ENCODE results near the gene TTLL6. TPM values are rescaled to one million over a fixed set of nuclear protein-coding genes. Genes with fewer than 3 reads are reported as not detected.

TTLL6 gene
- total RNA-seq, 1 donor from 2014 or later = not detected

DNA sequence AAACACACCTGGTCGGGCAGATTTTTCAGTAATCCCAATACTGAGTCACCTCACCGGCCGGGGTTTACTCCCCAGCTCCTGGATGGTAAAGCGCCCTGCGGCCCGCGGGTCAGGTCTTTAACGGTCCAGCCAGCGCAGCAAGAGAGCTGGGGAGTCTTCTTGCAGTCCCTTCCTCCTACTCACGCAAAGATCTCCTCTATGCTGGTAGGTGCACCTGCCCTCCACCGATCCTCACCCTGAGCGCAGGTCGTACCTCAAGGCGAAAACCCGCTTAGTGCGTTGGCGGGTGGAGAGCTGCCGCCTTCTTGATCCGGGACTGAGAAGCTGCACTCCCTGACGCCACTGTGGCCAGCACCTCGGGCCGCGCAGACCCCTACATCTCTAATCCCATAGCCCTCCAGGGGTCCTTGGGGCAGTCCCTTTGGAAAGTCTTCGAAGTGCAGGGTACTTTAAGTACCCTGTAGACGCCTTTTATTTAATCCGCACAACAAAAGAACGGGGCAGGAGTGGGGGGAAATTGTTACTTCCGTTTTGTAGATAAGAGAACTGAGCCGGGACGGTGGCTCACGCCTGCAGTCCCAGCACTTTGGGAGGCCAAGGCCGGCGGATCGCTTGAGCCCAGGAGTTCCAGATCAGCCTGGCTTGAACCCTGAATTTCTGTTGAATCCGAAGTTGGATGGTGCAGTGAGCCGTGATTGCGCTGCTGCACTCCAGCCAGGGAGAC lies 78.1 kb downstream of the TTLL6 start:
- DNase-seq (ENCODE audit: low read depth in 2 of 2) = no peak

DNA sequence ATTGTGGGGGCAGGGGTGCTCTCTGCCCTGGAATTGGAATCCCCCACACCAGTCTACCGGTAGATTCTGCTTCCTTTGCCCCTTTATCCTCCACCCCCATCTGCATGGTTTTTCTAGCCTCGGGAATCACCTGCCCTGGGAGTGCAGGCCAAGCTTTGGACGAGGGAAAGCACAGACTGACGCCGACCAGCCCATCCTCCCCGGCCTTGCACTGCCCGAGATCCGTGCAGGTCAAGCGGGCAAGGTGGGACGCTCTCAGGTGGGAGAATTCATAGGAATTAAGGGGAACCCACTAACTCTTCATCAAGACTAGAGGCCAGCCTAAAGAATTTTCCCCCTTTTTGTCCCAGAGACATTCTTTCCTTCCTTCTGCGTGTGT lies 78.6 kb downstream of the TTLL6 start:
- DNase-seq (ENCODE audit: low read depth in 2 of 2) = no peak

DNA sequence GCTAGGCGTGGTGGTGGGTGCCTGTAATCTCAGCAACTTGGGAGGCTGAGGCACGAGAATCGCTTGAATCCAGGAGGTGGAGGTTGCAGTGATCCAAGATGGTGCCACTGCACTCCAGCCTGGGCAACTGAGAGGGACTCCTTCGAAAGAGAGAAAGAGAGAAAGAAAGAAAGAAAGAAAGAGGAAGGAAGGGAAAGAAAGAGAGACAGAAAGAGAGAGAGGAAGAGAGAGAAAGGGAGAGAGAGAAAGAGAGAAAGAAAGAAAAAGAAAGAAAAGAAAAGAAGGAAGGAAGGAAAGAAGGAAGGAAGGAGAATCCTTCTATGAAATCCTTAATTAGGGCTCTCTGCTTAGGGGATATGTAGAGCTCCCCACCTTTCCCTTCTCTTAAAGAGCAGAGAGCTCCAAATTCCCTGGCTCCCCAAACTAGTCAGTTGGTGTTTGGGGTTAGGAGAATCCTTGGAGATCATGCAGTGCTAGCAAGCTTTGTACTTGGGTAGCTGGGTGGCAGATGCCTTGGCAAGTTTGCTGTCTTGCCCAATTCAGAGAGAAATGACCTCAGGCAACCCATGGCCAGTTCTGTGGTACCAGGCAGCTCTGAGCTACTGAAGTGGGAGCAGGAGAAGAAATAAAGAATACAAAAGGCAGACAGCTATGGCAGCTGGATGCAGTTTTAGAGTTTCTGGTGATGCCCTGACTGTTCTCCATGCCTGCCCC lies 79.5 kb downstream of the TTLL6 start:
- no peak for DNase-seq (ENCODE audit: low read depth in 2 of 2)

DNA sequence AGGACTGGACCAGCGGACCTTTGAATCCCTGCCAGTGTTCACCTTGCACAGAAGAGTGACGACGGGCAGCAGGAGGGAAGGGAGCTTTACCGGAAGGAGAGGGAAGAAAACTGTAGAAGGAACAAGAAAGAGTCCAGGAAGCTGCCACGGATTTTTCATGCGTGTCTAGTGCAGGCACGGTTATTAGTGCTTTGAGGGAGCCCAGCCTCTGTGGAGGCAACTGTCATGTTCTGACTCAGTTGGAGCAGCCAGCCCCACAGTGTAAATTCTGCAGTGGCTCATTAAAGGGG lies 82.0 kb downstream of the TTLL6 start:
- DNase-seq (ENCODE audit: low read depth in 2 of 2) = no peak

DNA sequence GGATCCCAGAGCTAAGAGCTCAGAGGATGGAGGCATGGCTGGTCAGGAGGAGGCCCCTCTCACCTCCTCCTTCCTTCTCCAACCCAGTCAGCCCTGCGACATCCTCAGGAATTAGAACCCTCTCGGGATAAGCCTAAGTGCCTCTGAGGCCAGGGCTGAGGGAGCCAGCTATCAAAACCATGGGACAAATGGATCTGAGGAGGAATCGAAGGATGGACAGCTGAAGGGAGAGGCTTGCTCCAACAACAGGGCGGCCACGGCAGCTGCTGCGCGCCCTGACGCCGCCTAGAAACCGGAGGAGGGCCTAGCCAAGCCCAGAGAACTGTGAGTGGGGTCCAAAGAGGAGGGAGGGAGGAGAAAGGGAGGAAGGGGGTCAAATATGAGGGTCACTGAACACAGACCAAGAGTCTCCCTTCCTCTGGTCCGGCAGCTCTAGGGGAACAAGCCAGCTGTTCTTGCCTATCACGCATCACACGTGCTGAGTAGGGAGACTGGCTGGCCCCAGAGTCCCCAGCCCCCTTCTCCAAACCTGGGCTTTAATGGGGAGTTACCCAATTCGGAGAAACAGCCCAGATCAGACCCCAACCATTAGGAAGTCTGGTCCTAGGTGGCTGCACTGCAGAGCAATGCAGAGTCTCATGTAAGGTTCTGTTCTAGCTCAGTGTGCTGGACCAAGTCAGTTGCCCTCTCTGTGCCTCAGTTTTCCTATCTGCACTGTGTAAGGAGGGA lies 82.5 kb downstream of the TTLL6 start:
- DNase-seq (ENCODE audit: low read depth in 2 of 2) = no peak

GRCh38 chr17:48733632-48734328 lies 83.2 kb downstream of the TTLL6 start:
- DNase-seq (ENCODE audit: low read depth in 2 of 2) = no peak

DNA sequence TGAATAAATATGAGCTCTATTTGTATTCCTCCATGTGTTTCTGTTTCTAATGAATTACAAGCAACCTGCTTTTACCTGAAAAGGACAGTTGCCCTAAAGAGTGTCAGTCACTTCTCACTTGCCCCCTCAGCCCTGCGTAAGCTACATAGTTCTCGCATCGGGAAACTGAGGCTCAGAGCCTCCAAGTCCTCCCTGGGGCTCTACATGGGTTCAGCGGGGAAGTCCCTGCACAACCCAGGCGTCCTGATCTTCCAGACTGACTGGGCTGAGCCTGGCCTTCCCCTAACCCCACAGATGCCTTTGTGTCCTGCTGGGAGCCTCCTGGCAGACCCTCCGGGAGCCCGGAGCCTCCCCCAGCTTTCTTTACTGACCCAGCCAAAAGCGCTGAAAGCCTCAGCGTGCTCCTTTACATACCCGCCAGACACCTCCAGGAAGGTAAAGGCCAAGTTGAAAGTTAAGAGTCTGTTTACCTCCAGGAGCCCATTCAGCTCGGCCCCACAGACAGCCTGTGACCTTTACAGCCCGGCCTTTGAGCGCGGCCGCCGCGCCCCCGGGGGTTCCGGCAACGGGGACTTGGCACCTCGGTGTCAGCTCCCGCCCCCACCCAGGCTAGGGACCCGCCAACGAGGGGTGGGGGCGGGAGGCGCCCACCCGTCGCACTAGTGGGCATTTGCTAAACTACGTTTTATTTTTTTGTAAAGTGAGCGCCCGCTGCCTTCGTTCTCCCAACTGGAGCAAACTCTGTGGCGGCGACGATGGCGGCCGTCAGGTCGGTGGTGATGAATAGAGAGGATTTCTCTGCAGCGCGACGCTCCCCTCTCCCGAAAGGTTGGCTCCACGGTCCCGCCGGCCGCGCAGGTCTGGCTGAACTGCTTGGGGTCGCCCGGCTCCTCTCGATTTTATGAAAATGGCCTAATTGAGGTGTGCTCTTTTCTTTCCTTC lies 84.1 kb downstream of the TTLL6 start:
- no peak for DNase-seq (ENCODE audit: low read depth in 2 of 2)

DNA sequence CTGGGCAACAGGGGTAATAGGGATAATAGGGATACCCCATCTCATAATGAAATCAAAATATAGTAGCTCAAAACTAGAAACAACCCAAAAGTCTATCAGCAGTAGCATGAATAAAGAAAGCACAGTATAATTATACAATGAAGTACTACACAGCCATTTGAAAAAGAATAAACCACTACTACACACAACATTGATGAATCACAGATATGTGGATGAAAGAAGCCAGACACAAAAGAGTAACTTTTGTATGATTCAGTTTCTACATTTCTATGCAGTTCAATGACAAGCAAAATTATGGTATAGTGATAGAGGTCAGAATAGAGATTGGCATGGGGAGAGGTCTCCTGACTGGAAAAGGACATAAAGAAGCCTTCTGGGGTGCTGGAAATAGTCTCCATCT lies 85.7 kb downstream of the TTLL6 start:
- DNase-seq (ENCODE audit: low read depth in 2 of 2) = no peak

- DNase-seq (ENCODE audit: low read depth in 2 of 2) = no peak
Measured at GRCh38 chr17:48730240-48730550, 86.8 kb downstream of the TTLL6 start.

DNA sequence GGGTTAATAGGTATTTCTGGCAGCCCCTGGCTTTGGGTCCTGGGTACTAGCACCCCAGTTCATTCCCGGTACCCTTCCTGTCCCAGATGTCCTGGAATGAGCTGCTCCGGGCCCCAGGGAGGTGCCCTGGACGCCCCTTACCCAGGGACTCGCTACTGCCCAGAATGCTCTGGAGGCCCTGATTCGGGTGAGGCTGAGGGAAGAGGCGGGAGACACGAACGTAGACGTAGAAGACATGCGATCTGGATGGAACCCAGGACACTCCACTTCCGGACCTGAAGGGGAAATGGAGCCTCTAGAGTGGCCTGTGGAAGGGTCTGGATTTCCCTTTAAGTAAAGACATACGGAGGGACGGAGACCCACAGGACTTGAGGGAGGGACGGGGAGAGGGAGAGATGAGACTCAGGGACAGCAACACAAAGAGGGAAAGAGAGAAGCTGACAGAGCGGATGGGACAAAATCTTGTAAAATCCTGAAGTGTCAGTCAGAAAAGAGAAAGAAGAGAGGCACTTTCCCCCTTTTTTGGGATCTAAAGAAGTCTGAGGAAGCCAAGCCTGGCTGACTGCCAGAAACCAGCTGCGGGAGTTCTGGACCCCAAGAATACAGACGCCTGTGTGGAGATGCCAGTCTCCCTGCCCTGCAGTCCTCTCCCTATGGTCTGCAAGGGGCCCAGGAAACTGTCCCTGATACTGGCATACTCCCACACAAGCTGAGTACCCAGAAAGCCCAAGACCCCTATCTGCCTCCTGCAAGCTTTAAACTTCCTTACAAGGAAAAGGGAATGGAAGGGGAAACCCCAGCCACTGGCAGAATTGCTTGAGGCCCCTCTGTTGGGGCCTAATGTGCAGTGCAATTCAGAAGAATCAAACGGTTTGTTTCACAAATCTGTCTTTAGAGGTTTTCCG lies 87.4 kb downstream of the TTLL6 start:
- no peak for DNase-seq (ENCODE audit: low read depth in 2 of 2)

DNA sequence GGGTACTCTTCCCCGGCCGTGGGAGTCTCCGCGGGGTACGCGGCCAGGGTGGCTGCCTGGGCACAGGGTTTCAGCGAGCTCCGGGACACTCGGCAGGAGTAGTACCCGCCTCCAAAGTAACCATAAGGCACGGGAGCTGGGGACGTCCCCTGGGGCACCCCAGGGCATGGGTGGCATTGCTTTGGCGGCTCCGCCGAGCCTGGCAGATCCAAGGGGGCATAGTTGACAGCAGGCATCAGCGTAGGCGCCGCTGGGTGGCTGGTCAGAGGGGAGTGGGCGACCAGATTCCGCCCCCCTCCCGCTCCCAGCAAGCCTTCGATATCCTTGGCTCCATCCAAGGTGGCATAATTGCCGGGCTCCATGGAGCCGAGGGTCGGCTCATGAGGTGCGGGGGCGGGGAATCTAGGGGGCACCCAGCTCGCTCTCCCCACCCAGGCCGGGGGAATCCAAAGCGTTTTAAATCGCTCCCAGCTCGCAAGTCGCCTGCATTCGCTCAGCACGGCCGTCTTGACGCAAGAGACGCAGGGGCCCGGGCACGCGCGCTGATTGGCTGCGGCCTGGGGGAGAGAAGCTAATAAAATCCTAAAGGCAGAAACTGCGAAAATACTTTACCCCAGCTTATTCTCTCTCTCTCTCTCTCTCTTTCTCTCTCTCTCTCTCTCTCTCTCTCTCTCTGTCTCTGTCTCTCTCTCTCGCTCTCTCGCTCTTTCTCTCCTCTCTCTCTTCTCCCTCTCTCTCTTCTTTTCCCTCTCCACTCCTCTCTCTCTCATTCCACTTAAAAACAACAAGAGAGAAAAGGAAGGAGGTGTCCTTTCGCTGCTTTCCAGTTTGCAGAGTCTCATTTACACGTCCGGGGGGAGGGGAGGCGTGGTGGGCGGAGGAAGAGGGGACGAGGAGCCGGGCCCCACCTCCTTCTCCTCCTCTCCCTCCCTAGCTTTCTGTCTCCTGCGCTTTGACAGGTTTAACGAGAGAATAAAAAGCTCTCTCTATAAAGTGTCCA lies 88.5 kb downstream of the TTLL6 start, which contains the start of gene HOXB13:
HOXB13 (minus strand) TSS at position 519 of the 1,000 bp plus-strand sequence; CDS start at position 362, 157 bp downstream.
- DNase-seq (ENCODE audit: low read depth in 2 of 2) = peak; percentile 34 to 37

- DNase-seq (ENCODE audit: low read depth in 2 of 2) = no peak
Measured at GRCh38 chr17:48727415-48728175, 89.4 kb downstream of the TTLL6 start.

- DNase-seq (ENCODE audit: low read depth in 2 of 2) = no peak
Measured at GRCh38 chr17:48726916-48727286, 90.1 kb downstream of the TTLL6 start.

GRCh38 chr17:48726114-48726915 lies 90.7 kb downstream of the TTLL6 start:
- no peak for DNase-seq (ENCODE audit: low read depth in 2 of 2)

DNA sequence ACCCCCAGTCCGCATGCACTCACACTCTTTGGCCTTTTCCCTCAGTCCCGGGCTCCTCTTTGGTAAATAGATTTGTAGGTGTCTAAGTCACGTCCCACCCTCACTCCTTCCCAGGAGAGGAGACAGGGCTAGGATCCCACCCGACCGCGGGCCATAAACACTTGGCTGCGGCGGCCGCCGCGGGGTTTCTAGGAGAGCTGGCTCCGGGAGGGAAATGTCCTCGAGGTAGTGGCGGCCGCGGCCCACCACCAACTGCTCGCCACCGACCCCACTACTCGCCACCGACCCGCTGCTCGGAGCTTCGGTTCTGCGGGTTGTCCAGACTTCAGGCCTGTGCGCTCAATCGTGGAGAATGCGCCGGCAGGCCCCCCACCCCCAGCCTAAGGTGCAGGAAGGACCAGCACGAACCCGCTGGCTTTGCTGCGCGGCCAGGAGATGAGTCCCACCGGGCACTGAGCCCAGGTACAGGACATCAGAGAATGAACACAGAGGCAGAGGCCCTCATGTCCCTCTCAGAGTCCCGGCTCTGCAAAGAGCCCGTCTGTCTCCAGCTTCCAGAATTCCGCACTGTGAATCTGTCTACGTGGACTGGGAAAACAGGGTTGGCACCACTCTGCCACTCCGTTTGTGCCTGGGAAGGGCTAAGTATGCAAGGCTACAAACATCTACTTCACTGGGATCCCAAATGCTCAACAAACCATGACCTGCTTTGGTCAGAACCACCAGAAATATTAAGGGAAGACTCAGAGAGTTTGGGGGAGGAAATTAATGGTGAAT lies 91.6 kb downstream of the TTLL6 start:
- no peak for DNase-seq (ENCODE audit: low read depth in 2 of 2)

DNA sequence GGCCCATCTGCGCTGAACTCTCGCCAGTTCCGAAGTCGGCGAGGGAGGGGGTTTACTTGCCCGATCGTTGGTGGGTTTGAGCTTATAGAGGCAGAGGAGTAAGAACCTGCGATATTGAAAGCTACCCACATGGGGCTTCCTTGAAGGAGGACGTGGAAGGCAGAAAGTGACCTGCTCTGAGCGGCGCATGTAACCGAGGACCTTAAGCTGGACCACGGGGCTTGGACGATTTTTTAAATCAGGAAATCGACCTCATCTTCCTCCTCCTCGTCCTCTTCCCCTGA lies 92.1 kb downstream of the TTLL6 start:
- no peak for DNase-seq (ENCODE audit: low read depth in 2 of 2)
